NCI-H526 treated with DMSO at 0.1 percent for 48 hours (cell line): ENCODE data around the gene NCF2.
"Not testable (repeated sequence)": the region's sequence is repeated elsewhere in the genome, so short reads cannot be mapped to it uniquely, and the experiment has no call there.

Source experiments
- DNase-seq: peaks from one replicate; lab custom pipeline; 2025; lab: John Stamatoyannopoulos, UW

Gene NCF2

GRCh38 chr1:183590244-183591191 lies at the start of gene NCF2:
NCF2 (minus strand) TSS chr1:183590459; CDS start chr1:183590329, 130 bp downstream.
- no peak for DNase-seq

DNA sequence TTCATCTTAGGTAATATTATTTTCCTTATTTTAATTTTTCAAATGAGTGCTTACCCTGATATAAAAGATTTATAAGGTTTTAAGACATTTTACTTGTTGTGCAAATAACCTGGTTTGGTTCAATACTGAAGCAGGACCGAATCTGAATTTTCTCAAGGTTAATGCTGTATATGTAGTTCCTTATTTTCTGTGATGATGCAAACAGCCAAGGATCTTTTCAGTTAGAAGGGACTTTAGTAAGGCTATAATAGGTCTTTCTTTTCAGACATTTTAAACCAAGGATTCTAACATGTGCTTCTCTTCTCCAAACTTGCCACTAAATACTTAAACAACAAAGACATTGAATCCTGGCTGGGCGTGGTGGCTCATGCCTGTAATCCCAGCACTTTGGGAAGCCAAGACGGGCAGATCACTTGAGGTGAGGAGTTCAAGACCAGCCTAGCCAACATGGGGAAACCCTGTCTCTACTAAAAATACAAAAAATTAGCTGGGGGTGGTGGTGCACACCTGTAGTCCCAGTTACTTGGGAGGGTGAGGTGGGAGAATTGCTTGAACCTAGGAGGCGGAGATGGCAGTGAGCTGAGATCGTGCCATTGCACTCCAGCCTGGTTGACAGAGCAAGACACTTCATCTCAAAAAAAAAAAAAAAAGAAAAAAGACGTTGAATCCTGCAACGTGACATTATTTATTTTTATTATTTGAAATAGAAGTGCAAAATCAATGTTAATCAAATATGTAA lies 48.6 kb upstream of the NCF2 start:
- DNase-seq: no peak

DNA sequence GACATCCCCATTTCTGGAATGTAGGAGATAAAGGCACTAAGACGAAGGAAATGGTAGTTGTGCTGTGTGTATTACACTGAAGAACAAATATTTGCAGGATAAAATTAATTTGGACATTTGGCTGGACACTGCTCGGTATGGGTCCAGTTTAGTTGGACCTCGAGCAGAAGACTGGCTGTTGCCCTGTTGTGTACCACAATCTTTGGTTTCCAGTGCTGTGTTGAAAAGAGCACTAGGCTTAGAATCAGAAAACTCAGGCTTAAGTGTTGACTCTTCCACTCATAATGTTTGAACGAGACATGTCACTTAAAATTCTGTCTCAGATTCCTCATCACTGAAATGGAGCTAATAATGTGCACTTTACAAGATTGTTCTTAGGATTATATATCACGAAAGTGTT lies 46.5 kb upstream of the NCF2 start:
- peak; percentile 54 for DNase-seq

GRCh38 chr1:183636334-183636682 lies 46.0 kb upstream of the NCF2 start:
- no peak for DNase-seq

GRCh38 chr1:183635606-183636333 lies 45.5 kb upstream of the NCF2 start, which contains the start of gene ARPC5:
ARPC5 (minus strand) TSS chr1:183635783; CDS start chr1:183635659, 124 bp downstream.
- peak; percentile 100 for DNase-seq

GRCh38 chr1:183635099-183635605 lies 44.9 kb upstream of the NCF2 start:
- DNase-seq: peak; percentile 57

- DNase-seq: peak; percentile 74
Measured at GRCh38 chr1:183634429-183635065, 44.3 kb upstream of the NCF2 start.

DNA sequence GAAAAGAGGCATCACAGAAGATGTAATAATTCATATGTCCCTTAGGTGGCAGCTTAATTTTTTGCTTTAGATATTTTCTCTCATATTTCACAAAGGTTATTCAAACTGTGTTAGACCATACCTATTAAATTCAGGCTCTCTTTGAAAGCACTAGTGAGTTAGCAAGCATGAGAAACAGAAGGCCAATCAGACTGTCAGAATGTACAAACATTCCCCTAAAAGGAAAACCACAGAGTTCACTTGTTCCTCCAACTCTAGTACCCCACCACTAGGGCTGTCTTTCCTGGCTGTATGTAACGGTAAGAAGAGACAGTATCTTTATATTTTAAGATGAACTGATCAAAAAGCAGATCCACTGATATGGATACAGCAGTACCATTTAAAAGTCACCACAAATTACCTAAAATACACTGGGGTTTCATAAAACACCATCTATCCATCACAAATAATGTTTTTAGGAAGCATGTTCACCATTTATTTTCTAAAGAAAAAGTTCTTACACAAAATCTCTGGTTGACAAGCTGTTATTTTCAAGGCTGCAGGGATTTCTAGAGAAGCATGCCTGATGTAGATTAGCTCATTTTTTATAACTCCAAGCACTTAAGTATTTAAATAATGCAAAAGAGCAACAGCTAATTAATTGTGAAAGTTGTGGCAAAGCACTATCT lies 43.6 kb upstream of the NCF2 start:
- peak; percentile 91 for DNase-seq

GRCh38 chr1:183632964-183633363 lies 42.7 kb upstream of the NCF2 start:
- DNase-seq: no peak

- DNase-seq: no peak
Measured at GRCh38 chr1:183632114-183632513, 41.9 kb upstream of the NCF2 start.

DNA sequence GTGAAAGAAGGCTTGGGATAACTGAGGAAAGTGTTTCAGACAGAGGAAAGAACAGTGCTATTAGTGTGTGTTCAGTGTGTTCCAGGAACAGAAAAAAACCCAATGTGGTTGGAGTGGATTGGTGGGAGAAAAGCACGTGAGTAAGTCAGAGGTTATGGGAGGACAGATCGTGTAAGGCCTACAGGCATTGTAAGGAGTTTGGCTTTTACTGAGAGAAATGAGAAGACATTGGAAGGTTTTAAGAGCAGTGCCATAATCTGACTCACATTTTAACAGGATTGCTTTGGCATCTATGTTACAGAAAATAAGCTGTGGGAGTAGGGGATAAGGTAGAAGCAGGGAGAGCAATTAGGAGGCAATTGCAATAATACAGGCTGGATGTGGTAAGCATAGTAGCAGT lies 40.5 kb upstream of the NCF2 start:
- no peak for DNase-seq

- DNase-seq: no peak
Measured at GRCh38 chr1:183628537-183628936, 38.3 kb upstream of the NCF2 start.

GRCh38 chr1:183626236-183626635 lies 36.0 kb upstream of the NCF2 start:
- not testable (repeated sequence) for DNase-seq

DNA sequence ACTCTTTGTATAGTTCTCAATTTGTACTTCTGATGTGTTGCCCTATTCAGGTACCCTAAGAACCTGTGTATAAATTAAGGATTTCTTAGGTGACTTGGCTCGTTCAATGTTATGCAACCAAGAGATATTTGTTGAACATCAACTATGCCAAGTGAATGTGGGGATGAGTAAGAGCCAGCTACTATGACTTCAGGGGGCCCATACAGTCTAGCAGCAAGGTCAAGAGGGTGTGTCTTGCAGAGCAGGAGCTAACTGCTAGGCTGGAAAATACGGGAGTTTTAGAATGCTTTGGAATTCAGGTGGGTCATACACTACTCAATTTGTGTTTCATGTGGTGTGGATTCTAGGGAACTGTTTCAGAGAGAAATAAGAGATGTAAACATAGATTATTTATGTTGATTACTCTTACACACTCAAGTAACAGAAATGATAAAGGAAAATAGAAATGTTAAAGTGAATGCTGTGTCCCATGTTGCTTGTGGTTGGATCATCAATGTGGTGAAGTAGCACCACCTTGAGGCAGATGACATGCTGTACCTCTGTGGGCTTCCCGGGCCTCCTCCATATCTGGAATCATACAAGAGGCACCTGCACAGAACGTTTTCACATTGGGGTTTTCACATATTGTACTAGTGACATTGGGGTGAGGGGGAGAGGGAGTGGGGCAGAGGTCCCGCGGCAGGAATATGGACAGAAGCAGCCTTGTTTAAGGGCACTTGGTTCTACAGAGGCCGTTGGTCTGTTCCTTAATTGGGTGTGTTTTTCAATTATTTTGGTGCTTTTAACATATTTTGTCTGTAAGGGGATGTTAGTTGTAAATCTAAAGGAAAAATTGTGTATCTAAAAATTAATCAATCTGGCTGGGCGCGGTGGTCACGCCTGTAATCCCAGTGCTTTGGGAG lies 32.9 kb upstream of the NCF2 start:
- DNase-seq: peak; percentile 72

DNA sequence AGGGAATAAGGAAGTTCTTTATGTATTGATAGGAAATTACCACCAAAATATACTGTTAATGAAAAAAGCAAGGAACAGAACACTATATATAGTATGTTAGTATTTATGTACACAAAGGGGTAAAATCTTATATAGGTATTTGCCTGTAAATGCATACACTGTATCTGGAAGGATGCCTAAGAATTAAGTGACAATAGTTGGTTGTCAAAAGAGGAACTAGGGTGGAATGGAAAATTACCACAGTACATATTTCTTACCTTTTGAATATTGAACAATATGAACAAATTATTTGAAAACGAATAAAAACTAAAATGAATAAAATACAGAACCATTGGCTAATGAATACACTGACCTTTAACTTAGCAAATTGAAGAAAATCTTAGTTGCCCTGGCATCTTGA lies 31.8 kb upstream of the NCF2 start:
- DNase-seq: no peak

DNA sequence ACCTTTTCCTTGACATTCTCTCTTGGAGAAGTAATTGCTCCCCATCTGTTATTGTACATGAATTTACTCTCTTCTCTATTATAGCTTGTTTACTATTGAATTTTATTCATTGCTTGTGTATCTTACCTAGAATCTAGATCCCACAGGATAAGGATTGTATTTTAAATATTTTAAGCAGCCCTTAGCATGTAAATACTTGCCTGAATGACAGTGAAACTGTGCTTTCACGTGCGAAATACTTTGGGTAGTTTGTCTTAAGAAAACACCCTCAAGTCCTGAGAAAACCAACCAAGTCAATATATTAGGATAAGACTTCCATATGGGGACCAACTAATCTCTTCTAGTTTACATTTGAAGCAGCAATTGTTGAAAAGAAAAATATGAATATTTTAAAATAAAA lies 30.1 kb upstream of the NCF2 start:
- DNase-seq: no peak

DNA sequence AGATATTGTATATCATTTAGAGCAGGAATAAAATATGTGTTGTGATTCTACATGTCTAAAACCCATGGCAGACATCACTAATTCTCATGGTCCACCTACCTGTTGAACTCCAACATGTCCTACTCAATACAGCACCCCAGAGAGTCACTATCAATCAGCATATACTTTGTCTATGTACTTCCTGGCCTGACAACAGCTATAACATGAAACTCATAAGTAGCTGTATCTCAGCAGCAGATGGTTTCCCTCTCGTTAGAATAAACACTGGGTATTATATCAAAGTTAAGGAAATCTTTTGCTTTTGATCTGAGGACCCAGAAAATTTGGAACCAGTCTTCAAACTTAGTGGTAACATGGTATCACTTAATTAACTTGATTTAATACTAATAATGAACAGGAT lies 29.5 kb upstream of the NCF2 start:
- DNase-seq: no peak

GRCh38 chr1:183618202-183618601 lies 27.9 kb upstream of the NCF2 start:
- not testable (repeated sequence) for DNase-seq

DNA sequence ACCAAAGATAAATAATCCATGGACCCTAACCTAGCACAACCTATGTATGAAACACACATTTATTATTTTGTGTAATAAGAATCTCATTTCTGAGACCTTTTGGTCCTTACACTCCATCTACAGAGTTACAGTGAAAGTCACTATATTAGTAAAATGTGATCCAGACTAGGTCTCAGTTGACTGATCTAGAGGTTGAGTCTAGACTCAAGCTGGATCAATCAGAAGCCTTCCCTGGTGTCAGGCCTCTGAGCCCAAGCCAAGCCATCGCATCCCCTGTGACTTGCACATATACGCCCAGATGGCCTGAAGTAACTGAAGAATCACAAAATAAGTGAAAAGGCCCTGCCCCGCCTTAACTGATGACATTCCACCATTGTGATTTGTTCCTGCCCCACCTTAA lies 22.7 kb upstream of the NCF2 start:
- DNase-seq: not testable (repeated sequence)

GRCh38 chr1:183612407-183612806 lies 22.1 kb upstream of the NCF2 start:
- DNase-seq: no peak
